Measurements from ENCODE around the gene CDKN2AIPNL.

- TF ChIP-seq CTCF (IDR thresholded peaks at IDR 0.05; ENCODE audit: borderline replicate concordance, extremely low read depth, low read length, poor library complexity, severe bottlenecking) (no peak), EZH2 (IDR thresholded peaks at IDR 0.05; ENCODE audit: borderline replicate concordance, low read depth, low read length, severe bottlenecking) (no peak)
Measured at GRCh38 chr5:134365604-134366003, 46.1 kb downstream of the CDKN2AIPNL start.

All from DND-41 (cell line).